SH-SY5Y (cell line): Measurements from ENCODE around the gene METTL5.

Experiments
- GATA2 ChIP-seq: IDR thresholded peaks from 2 replicates; pipeline ENCODE4 v1.6.1; 2011; ENCODE audit warnings: mild to moderate bottlenecking, low read depth, low read length
- GATA3 ChIP-seq: IDR thresholded peaks from 2 replicates; pipeline ENCODE4 v1.6.1; 2011; ENCODE audit warnings: low read depth, mild to moderate bottlenecking, low read length, moderate library complexity

- peak; percentile 58; the same call in 1 of the 2 replicates for TF ChIP-seq GATA2
- TF ChIP-seq GATA3 = peak; percentile 76
Measured at GRCh38 chr2:169834401-169834800, 9.7 kb upstream of the METTL5 start.
